GM21528 (cell line): ENCODE data around the gene POU3F1.
A peak's percentile ranks its signal among the peaks of the same experiment; 100 is the strongest.

Source experiments
- ATAC-seq: cut with Tn5 transposase; IDR thresholded peaks from one replicate; pipeline ENCODE4 v1.9.1; 2021; ENCODE audit warnings: mild to moderate bottlenecking, moderate library complexity; ENCODE audit not compliant: unreplicated experiment, low FRiP score

POU3F1 gene

DNA sequence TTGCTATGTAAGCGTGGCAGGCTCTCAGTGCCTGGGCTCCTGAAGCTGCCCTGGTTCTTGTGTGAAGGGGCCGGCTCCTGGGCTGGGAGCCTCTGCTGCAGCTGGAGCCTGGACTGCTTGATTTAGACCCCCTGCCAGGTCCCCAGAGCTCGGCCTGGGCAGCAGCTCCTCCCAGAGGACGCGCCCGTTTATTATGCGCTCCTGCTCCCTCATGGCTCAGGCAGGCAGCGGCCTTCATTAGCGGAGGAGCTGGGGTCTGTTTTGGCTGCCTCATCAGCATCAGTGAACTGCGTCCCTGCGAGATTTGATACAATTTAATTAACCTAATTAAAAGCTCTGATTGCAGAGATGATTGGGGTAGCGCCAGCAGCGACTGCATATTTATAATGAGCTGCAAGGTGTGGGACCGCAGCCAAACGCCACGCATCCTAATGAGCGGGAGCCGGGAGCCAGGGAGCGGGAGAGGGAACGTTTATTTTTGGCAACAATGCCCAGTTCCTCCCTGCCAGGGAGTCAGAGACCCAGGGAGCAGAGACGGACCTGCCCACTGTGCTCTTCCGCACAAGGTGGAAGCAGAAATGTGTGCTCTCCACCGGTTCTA is 17.4 kb downstream of the POU3F1 start:
- no peak for ATAC-seq

DNA sequence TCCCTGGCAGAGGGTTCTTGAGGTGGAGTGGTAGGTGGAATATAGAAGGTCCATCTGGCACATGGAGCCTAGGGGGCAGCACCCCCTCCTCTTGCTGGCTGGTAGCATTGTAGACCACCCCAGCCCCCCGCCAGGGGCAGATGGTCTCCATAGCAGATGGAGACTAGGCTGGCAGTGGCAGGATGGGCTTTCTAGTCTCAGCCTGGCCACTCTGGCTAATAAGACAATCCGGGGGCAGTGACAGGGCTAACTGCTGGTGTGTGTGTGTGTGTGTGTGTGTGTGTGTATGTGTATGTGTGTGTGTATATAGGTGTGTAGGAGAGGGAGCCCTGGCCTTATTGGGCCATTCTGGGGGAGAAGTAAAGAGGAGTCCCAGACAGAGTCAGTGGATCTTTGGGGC is 17.9 kb downstream of the POU3F1 start:
- ATAC-seq = no peak

DNA sequence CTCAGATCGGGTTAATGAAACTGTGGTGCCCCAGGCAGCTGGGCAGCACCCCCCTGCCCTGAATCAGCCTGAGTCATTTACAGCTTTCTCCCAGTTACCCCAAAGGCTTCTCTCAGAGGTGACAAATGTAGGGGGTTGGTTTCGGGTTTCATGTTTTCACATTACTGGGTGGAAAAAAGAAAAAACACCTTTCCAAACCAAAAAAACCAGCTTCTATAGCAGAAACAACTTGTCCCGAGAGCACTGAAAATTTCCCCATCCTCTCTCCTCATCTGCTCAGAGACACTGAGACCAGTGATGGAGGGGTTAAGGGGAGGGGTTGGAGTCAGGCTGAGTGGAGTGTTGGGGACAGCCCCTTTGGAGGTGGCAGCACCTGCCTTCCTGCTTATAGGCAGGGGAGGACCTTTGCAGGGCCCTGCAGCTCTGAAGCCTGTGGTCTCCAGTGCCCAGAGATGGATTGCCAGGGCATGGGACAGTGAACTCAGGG is 18.4 kb downstream of the POU3F1 start:
- ATAC-seq = peak; percentile 65

- ATAC-seq = no peak
These were observed 19.1 kb downstream of the POU3F1 start for GRCh38 chr1:38027201-38028104.

GRCh38 chr1:38026592-38027200 is 19.9 kb downstream of the POU3F1 start:
- ATAC-seq = no peak

- no peak for ATAC-seq
These were observed 20.9 kb downstream of the POU3F1 start for GRCh38 chr1:38025664-38026063.

DNA sequence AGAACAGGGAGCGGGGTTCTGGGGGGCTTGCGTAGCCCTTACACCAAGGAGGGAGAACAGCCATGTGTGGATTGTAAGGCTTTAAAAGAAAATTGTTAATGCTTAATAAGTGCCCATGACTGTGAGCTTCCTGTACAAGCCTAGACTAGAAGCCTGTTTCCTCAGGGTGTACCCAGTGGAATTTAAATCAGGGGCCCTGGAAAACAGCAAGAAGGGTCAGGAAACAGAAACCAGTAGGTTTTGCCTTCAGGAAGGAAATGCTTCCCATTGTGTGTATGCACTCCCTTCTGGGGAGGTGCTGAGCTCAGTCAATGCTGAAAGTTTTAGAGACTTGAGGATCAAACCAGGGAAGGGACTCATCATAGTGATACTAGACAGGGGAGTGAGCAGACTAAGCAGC is 21.4 kb downstream of the POU3F1 start:
- ATAC-seq = no peak

- ATAC-seq = no peak
These were observed 23.8 kb downstream of the POU3F1 start for GRCh38 chr1:38022810-38023209.

DNA sequence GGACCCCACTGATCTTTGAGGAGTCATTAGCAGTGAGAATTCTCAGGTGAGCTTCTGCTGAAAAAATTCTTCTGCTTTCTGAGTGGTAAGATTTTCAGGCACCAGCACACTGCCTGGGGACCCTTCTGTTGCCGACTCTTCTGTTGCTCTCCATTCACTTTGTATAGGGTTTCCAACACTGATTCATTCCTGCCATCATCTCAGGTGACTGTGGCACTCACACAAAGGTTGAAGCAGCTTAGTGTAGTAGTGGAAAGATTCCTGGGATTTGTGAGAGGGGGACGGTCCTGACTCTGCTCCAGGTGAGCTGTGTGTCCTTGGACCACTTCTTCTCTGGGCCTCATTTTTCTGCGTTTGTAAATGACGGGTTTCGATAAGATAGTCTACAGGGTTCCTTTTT is 24.6 kb downstream of the POU3F1 start:
- ATAC-seq = no peak

DNA sequence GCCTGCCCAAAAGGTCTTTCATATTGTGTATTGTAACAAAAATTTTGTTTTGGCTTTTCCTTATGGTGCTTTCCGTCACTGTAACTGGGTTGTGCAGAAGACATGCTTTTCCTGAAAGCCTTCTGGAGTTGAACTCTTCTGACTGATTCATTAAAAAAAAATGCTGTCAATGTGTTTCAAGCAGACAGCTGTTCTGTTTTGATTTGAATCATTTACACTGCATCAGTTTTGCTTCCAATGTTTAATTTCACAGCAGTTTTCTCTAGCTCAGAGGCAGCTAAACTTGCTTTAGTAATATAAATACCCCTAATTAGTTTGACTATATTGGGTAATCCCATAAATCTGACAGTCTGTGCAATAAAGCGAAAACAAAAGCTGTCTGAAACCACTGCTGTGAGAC is 26.2 kb downstream of the POU3F1 start:
- no peak for ATAC-seq

- ATAC-seq = no peak
These were observed 27.7 kb downstream of the POU3F1 start for GRCh38 chr1:38018864-38019343.

GRCh38 chr1:38015978-38016725 is 30.4 kb downstream of the POU3F1 start:
- no peak for ATAC-seq

GRCh38 chr1:38014724-38015424 is 31.7 kb downstream of the POU3F1 start:
- ATAC-seq = no peak

GRCh38 chr1:38014171-38014570 is 32.4 kb downstream of the POU3F1 start:
- ATAC-seq = no peak

DNA sequence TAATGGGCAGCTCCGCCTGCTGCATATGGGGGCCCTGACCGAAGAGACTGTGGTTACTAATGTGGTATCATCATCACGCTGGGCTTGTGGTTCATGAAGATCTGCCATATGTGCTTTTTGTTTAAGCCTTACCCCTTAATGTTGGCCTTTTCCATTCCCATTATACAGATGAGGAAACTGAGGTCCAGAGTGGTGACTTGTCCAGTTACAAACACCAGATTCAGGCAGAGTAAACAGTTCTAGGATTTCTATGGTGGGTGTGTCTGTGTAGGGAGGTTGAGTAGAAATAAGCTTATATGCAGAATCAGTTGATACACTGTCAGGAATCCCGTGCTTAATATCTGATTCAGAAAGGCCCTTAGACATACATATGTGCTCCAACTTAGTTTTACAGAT is 33.4 kb downstream of the POU3F1 start:
- no peak for ATAC-seq

GRCh38 chr1:38012363-38013226 is 34.0 kb downstream of the POU3F1 start, which contains the start of gene UTP11:
TSS of gene UTP11 (plus strand) at chr1:38012734. CDS start at chr1:38012803, 69 bp downstream.
- ATAC-seq = peak; percentile 90

DNA sequence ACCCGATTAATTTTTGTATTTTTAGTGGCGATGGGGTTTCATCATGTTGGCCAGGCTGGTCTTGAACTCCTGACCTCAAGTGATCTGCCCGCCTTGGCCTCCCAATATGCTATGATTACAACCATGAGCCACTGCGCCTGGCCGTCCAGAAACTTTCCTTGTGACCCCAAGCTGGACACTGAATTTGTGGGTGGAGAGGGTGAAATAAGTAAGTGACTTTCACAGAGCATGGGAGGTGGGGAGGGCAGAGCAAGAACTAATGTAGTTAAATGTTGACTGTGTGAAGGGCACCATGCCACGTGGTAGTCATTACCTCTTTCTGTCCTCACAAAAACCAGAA is 36.8 kb downstream of the POU3F1 start:
- ATAC-seq = no peak

DNA sequence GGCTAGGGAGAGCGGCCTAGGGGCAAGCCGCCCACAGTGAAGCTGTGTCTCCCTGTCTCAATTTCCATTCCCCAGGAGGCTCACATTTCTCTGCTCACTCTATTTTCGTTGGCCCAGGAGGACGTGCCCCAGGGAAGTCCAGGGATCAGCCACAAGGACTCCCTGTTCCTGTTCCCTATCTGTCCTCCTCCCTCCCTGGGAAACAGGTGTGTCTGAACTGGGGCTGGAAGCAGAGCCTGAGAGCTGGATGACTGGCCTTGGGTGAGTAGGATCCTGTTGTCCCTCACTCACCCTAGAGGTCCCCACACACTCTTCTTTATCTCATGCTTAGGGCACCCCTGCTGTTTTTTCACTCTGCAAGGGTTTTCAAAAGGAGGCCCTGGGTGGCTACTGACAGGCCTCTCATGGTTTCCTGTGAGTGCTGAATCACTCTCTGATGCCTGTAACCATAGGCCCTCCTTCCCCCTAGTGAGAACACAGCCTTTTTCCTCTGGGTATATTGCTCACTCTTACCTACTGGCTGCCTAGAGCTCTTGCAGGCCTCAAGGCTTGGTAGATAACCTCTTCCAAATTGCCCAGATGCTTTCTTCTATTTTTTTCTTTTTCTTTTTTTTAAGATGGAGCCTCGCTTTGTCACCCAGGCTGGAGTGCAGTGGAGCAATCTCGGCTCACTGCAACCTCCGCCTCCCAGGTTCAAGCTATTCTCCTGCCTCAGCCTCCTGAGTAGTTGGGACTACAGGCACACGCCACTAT is 37.3 kb downstream of the POU3F1 start:
- ATAC-seq = no peak
